GM12873 (cell line): ENCODE measurements around the gene BAIAP2.

ENCODE experiments used
- CTCF ChIP-seq: IDR thresholded peaks from 2 replicates; pipeline ENCODE4 v1.5.1; 2012; ENCODE audit warnings: low read depth, mild to moderate bottlenecking, moderate library complexity, low read length, control low read depth; ENCODE audit not compliant: insufficient read depth; ENCODE audit errors: missing control alignments

Gene BAIAP2

GRCh38 chr17:80991645-80992076 is 43.3 kb upstream of the BAIAP2 start, which contains the start of gene CHMP6:
TSS of gene CHMP6 (plus strand) at chr17:80991841. CDS start at chr17:80991919, 78 bp downstream.
- TF ChIP-seq CTCF = no peak

GRCh38 chr17:80992077-80992947 is 42.6 kb upstream of the BAIAP2 start:
- TF ChIP-seq CTCF = no peak

- no peak for TF ChIP-seq CTCF
These were observed 41.9 kb upstream of the BAIAP2 start for GRCh38 chr17:80992948-80993624.

GRCh38 chr17:80995131-80995530 is 39.8 kb upstream of the BAIAP2 start:
- TF ChIP-seq CTCF = no peak

- TF ChIP-seq CTCF = no peak
These were observed 38.3 kb upstream of the BAIAP2 start for GRCh38 chr17:80996422-80997305.

GRCh38 chr17:80997424-80998117 is 37.4 kb upstream of the BAIAP2 start:
- no peak for TF ChIP-seq CTCF
